ENCODE results near the gene BCAS1.

BCAS1 gene

DNA sequence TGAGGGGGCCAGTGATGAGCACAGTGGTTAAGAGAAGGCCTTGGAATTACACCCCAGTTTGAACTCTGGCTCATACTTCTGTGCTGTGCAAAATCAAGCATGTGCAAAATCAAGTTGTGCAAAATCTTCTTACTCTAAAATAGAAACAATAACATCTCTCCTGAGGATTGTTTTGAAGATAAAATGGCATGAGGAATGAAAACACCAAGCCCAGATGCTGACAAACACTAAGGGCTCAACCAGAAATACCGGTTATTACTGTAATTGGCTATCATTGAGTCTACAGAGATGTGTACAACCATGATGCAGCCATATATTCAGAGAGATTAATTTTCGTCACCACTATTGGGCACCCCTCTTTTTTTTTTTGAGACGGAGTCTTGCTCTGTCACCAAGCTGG, 5.9 kb upstream of the BCAS1 start:
- DNase-seq: no peak

DNA sequence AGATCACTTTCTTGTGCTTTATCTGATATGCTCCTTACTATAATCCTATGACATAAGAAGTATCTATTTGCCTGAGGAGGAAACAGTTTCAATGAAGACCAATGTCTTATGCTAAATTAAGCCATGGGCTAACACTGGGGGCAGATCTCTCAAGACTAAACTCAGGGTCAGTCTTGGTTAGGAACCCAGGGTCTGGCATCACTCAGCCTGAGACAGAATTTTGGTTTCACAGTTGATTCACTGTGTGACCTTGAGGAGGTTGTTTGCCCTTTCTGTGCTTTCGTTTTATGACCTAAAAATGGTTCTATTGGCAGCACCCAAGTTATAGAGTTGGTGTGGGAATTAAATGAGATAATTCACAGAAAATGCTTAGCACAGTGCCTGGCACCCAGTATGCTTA, 4.9 kb upstream of the BCAS1 start:
- no peak for DNase-seq

DNA sequence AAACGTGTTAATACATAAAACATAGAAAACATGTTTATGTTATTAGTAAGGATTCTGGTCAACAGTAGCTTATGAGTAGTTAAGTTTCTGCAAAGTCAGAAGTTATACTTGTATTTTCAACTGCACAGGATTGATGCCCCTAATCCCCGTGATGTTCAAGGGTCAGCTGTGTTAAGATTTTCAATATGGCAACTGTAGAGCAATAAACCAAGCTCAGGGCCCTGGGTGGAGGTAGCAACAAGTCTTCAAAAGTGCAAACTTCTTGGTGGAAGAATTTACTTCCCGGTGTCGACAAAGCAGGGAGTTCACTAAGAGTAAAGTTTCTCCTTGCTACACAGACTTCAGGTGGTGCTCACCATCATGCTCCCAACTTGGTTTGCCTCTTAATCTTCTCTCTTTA, 4.1 kb upstream of the BCAS1 start:
- DNase-seq: no peak

DNA sequence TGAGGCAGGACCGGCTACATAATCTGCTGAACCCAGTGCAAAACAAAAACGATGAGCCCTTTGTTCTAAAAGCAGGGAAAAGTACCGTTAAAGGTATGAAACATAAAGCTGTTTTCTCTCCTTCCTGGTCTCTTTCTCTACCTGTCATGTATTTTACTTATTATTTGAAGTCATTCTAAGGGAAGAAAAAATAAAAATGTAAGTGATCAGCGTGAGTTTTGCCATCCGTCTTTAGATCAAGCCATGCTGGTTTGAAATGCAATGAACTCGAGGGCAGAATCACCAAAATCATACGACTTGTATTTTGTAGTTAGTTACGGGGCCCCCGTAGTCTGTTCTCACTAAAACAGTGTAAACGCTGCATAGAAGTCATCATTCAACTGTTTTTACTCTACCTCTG, 2.9 kb upstream of the BCAS1 start:
- no peak for DNase-seq

DNA sequence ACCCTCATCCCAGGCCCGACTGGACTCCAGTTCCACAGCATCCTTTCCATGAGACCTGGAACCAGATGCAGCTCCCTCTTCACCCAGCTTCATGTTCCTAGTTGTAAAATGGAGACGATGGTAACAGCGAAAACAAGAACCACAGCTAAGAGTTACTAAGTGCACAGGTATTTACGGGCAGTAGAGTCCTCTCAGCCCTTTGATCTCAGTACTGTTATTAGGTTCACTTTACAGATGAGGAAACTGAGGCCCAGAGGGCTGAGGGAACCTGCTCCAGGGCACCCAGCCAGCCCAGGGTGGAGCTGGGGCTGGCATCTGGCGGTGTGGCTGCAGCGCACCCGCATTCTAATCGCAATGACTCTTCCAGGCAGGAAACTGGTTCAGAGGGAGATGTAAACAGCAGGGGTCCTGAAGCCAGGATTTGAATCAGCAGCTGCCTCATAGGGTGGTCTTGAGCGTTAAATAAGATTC, 858 bp downstream of the BCAS1 start:
- no peak for DNase-seq

DNA sequence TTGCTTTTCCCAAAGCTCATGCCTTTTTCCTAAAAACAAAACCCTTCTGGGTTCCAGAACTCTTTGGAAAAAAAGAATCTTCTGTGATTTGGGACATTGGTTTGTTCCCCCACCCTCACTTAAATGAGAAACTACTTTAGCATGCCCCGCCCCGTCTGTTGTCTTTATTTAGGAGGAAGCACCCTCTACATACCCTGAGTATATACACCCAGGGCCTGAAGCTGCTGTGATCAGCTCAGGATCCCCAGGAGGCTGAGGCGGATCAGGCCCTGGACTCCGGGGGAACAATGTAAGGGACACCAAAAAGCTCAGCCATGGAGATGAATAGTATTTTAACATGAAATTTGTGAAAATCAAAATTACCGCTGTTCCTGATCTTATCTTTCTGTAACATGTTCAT, 1.4 kb downstream of the BCAS1 start:
- no peak for DNase-seq

DNA sequence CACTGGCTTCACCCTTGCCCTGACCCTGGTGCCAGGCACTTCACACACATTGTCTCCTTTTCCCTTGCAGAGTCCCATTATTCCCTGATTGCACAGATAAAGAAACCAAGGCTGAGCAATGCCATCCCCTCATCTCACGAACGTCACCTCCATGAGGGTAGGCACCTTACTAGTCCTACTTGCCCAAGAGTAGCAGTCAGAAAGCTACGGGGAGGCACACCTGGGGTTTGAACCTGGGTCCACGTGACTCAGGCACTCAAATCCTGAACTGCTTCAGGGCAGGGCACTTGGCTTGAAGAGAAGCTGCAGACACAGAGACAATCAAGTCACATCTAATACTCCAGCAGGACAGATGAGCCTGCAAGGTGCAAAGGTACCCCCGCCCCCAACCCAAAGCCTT, 1.9 kb downstream of the BCAS1 start:
- no peak for DNase-seq

DNA sequence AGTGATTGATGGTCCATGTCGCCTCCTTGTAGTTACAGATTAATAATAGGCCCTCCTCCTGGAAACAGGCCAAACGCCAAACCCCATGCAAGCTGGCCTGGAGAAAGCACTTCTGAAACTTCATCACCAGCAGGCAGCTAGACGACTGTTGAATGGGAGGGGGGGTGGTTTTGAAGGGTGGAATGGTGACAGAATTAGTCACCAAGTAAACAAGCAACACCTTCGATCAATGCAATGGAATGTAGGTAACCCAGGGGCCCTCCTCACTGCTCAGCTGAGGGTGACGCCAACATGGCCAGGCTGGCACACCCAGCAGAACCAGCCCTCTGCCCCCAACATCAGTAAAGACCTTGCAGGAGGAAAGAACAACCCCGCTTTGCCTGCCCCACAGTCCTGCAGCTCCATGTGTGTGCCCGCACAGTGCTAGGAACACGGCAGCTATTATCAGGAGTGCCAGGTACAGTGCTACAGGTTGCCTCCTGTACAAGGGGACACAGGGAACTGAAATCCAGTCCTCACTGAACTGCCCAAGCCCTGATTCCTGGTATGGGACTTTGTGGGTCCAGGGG, 2.7 kb downstream of the BCAS1 start:
- no peak for DNase-seq

DNA sequence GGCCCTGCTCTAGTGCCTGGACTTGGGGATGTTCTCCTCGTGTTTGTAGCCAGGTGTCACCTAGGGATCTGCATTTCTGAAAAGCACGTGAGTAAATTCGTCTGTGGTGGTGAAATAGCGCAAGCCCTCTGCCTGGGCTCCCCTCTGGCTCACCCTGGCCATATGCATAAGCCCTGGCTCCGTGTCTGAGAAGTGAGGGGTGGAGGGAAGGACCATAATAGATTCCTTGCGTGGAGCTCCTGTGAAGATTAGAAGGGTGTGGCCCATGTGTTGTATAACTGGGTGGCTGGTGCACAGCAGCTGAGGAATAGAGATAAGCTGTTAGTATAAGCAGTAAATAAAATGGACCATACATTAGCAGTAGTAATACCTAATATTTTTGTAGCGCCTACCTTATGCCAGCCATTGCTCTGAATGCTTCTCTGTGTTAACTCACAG, 4.8 kb downstream of the BCAS1 start:
- no peak for DNase-seq

DNA sequence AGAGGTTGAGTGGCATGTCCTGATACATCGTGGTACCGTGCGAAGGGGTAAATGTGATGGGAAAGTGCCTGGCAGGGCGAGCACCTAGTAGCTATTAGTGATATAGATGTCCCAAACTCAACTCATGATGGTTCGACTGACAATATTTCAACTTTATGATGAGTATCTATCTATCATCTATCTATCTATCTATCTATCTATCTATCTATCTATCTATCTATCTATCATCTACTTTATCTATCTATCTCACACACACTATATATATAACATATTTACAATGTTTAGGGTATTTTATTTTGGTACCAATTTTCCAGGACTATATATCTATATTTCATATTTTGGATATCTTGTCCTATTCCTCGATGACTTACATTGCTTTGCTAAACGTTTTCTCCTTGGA, 5.5 kb downstream of the BCAS1 start:
- no peak for DNase-seq

DNA sequence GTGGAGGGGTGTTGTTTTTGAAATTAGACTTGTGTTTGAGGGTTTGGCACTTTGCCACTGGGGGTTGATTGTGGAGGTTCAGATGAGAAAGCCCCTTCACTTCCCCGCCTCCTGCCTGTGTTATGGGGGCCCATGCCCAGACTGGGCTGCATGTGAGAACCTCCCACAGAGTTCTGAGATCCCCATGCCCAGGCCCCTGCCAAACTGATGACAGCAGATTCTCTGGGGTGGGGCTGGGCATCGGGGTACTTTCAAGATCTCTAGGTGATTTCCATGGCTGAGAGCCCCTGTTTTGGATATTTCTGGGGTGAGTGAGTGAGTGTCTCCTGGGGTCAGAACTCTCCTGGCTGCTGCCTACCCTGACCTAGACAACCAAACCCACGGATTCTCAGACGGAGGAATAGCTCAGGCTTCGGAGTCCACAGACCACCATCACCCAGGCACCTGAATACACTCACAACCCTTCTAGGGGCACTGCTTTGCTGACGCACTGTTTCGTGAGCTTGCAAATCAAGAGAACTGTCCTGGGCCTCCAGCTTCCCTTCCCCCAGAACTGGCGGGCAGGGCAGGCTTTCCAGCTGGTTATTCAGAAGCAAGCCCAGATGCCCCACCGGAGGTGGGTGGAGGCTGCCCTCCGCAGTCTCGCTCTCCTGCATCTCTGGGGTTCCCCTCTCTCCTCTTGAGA, 6.3 kb downstream of the BCAS1 start:
- no peak for DNase-seq

DNA sequence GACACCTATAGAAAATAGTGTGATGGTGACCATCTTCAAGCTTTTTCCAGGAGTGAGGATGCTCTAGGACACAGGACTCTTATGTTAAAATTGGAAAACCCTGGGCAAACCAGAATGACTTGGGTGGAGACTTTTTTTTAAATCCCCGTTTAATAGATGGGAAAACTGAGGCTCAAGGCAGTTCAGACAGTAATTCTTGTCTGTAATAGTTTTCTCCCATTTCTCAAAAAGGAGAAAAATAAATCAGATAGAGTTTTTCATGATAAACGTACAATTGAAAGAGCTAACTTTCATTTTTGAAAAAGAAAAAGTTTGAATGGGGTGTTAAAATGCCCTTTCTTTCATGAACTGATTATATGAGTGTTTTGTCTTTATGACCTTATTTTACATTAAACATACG, 6.8 kb downstream of the BCAS1 start:
- no peak for DNase-seq

DNA sequence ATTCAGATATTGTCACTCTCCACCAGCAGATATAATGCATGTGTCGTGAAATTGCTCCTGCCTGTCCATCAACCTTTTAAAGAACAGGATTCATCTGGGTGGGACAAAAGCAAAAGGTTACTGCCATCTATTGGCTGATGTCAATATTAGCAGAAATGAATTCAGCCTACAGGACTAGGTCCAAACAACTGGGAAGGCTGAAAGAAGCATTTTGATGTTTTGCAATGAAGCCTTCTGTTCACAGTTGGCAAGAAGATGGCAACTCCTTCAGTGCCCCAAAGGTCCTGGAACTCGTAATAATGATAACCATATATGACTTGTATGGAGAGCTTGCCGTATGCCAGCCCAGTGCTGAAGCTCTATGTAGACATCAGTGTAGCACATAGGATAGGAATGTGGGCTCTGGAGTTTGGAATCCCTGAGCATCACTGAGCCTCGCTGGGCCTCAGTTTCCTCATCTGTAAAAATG, 7.5 kb downstream of the BCAS1 start:
- peak; percentile 78 for DNase-seq

DNA sequence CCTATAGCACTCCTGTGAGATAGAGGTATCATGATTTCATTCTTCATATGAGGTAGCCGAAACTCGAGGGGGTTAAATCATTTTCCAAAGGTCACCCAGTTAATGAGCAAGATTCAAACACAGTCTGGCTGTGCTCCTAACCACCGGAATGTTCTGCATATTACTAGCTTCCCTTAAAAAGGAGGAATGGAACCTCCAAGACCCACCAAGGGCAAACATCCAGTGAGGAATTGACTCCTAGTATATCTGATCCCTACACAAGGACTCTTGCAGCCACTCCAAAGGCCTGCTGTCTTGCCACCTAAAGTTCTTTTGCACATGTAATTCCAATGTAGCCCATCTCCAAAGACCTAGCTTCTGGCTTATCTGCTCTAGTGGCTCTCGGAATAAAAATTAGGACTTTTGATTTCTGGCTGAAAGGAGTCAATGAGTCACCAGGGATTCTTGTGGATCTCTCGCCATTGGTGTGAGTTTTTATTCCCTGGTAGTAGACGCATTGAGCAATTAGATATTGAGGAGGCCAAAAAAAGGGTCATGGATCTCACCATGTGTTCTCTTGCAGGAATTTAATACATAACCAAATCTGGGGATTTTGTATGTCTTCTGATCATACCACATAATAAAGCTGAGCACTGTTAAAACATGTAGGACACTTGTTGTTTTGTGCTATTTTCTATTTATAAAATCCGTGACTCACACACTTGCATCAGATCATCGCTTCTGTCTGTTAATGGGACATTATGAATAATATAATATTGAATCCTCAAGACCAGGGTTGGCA, 9.1 kb downstream of the BCAS1 start:
- no peak for DNase-seq

DNA sequence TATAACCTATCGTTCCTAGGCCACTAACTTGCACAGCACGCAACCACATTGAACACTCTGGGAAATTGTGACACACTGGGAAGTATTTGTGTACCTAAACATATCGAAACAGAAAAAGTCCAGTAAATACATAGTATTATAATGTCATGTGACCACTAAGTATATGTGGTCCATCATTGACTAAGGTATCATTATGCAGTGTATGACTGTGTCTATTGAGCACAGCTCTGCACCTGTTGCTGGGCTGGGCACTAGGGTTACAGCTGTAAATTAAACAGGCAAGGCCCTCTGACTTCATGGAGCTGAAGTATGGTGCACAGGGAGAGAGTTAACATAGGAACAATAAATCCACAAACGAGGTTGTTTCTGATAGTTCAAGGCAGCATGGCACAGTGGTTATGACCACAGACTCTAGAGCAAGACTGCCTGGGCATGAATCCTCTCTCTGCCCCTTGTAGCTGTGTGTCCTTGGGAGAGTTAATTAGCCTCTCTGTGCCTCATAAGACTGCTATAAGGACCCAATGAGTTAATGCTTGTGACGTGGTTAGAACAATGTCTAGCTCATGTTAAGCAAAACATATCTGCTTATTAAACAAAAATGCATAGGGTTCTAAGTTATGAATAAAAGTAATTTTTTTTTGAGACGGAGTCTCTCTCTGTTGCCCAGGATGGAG, 10.6 kb downstream of the BCAS1 start:
- DNase-seq: no peak

DNA sequence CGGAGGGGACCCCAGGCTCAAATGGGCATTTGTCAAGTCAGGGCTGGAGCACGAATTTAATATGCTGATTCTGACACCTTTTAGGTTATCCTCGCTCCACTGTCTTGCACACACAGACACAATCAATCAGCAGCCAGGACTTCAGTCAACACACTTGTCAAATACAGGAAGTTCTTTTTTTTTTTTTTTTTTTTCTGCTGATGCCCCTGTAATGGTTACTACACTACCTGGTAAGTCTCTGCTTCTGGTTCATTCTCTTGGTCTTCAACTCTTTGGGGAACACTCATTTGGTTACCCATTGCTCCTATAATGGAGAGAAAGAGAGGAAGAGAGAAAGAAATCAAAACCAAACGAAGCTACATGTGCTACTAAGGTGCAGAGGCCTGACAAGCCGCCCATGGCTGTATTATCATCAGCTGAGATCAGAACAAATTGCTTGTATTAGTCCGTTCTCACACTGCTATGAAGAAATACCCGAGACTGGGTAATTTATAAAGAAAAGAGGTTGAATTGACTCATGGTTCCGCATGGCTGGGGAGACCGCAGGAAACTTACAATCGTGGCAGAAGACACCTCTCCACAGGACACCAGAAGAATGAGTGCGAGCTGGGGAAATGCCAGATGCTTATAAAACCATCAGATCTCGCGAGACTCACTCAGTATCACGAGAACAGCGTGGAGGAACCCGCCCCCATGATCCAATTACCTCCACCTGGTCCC, 11.8 kb downstream of the BCAS1 start:
- no peak for DNase-seq

DNA sequence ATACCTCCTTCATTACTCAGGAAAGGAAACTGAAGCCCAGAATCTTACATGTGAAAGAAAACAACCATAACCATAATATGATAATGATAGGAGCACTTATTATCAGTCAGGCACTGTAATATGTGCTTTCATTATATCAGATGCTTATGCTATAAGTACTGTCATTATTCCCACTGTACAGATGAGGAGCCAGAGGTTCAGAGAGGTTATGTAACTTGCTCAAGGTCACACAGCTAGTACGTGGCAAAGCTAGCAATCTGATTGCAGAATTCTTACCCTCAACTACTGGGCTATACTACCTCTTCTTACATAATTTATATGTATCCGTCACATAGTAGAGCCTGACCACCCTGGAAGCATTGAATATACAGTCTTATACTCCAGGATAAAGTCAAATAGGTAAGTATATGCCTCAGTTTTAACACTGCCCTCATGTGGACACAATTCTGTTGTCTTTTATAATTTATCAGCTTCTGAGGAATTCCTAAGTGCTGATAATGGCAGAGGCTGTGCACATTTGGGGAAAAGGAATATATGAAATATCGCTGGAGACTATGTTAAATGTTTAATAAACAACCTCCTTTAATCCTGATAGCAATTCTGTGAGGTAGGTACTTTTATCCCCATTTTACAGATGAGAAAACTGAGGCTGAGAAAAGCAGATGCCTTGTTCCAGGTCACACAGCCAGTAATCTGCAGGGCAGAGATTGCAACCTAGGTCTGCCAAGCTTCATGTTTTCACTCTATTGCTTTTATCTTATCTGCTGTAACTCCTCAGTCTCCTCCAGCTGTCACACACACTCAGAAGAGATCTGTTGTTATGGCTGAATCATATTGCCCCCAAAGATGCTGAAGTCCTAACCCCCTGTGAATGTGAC, 13.4 kb downstream of the BCAS1 start:
- DNase-seq: no peak

DNA sequence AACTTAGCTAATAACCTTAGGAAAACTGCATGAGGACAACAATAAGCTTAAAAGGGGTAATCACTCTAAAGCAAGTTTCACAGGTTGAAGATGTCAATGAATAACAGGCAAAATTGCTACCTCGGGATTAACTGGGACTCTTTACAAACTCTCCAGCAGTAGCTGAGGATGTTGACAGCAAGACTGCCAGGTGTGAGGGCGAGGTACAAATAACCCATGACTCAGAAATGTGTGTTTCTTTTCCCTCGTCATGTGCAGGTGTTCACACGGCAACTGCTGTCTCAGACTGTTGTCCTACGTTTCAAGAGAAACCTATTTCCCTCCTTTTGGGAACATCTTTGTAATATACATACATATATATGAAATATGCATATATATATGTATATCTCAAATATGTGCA, 15.9 kb downstream of the BCAS1 start:
- DNase-seq: no peak

DNA sequence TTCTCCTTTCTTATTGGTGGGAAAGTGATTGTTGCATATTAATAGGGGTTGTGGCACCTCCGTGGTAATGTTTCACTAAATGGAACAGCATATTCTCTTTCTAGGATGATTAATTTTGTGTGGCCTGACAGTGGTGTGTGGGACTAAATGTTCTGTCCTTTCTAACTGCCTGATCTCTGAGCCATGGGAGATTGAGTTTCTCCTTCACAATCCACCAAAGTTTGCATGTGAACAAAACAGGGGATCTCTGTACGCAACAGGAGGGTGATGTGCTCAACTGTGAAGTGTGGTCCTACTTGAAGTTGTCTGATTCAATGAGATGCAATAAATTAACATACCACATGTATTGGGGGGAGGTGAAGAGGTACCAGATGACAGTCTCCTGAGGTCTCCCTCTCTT, 19.3 kb downstream of the BCAS1 start:
- no peak for DNase-seq

DNA sequence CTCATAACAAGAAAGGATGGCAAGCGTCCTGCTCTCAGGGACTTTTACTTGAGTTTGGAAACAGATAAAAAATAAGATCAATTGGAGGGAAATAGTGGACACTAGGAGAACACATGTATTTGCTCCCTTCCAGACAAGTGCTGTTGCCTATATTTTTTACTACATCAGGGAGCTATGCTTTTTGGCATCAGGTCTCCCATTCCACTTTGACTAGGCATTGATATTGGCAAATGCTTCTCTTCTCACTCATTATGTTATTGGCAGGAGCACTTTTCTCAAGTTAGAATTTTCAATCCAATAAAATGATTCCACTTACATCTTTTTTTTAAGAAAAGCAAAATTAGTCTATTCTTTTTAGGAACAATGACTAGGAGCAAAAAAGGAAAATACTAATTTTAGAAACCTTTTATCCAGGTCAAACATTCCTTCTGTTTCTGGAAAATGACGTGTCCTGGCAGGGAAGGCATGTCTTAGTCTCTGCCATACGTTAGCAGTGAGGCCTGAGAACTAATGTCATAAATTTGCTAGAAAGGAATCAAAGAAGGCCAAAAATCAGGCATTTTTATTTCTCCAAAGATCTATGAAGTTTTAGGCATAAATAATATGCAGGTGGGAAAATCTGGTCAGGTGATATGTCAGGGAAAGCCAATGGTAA, 21.4 kb downstream of the BCAS1 start:
- no peak for DNase-seq

DNA sequence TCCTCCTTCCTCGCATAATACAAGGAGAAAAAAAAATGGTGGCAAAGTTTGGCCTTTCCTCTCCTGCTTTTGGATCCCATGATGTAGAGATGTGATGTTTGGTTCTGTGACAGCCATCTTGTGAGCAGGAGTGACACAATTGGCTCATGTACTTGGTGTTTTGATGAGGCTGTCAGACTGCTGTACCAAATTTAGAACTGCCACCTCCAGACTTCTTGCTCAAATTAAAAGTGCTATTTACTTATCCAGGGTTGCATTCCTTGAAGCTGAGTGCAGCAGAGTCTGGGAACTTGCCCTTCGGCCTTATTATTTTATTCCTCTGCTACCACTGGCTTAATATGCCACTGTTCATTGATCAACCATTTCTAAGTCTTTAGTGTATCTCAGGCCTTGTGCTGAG, 21.9 kb downstream of the BCAS1 start:
- no peak for DNase-seq
